Pancreas (tissue), 10 donors: ENCODE data around the gene SLC35A1. TPM values are rescaled to one million over a fixed set of nuclear protein-coding genes. Genes with fewer than 3 reads are reported as not detected.
A peak's percentile ranks its signal among the peaks of the same experiment; 100 is the strongest.

Experiments
- ATAC-seq, 4 donors: fragments of 200-7000 bp; cut with Tn5 transposase; one replicate each; pipeline versions ENCODE4 v1.8.0 to v1.9.1; 2020; ENCODE audit warnings: mild to moderate bottlenecking in 4 of 4, moderate library complexity in 4 of 4
- DNase-seq, 6 donors: peaks; one replicate each; pipeline ENCODE4 v3.0.0-alpha.2; 2020
- FAIRE-seq: peaks from 2 replicates; lab custom pipeline; 2012; peaks lifted over from hg19 to GRCh38; lab: Jason Lieb, UNC
- H3K27ac ChIP-seq, 4 donors: fragments of 200-600 bp; sonication (generic); 1 replicate in 3 of 4; 2 replicates in 1 of 4; pipeline versions ENCODE4 v1.5.0 to v1.8.0; 2020
- H3K27me3 ChIP-seq, 4 donors: fragments of 200-600 bp; one replicate each; pipeline ENCODE4 v1.8.0; 2021
- H3K36me3 ChIP-seq, 3 donors: fragments of 200-600 bp; sonication (generic) in 1 of 3; one replicate each; pipeline versions ENCODE4 v1.5.0 to v1.8.0; 2020 to 2021
- H3K4me1 ChIP-seq, 3 donors: fragments of 200-600 bp; one replicate each; pipeline ENCODE4 v1.8.0; 2021
- H3K4me3 ChIP-seq, 4 donors: fragments of 200-600 bp; sonication (generic) in 2 of 4; one replicate each; pipeline versions ENCODE4 v1.5.0 to v1.8.0; 2020 to 2021
- H3K9me3 ChIP-seq, 4 donors: fragments of 200-600 bp; one replicate each; pipeline ENCODE4 v1.8.0; 2021
- CTCF ChIP-seq, 4 donors: fragments of 200-600 bp; sonication (generic) in 3 of 4; IDR thresholded peaks; one replicate each; pipeline versions ENCODE4 v1.5.0 to v1.8.0; 2021; ENCODE audit warnings: antibody characterized with exemption in 4 of 4
- WGBS, 2 donors: extraction: QIAGEN DNeasy Blood & Tissue Kit; methylation state at CpG; one replicate each; pipeline ENCODE4 v1.1.7; 2013; 5-methylcytosine and 5-hydroxymethylcytosine counted together
- intact Hi-C, 3 donors: fragments of 100-400 bp; cut with DNase I; formaldehyde crosslinking; loops; one replicate each; pipeline versions ENCODE4 v1.11.1 to v1.14.2; 2022
- polyA plus RNA-seq, 2 donors: library from polyadenylated mRNA; stranded (reverse); fragments of 200-250 nt; gene quantifications; one replicate each; pipeline ENCODE4 v1.2.3, GENCODE V29; 2013
- total RNA-seq, 6 donors: library from RNA; stranded (reverse); fragmentation: NEBNext Ultra II Directional in 4 of 6; extraction: Animal tissue kit (Norgen Biotek cat#: 25700) in 4 of 6; gene quantifications; one replicate each; pipeline versions ENCODE4 v1.2.1 to v1.2.4, GENCODE V29; 2021 to 2023
- donor health status: healthy with polysubstance abuse.
- donor health status: DM: no; HTN: no; CAD: no; lungs with moderate emphysema.
- donor health status: DM: no; HTN: no; CAD: no.
- donor health status: control.
- donor health status: control.
- donor health status: Bipolar disorder and iron deficiency.
- donor health status: DM: yes; HTN: yes; CAD: no.
- donor health status: DM: no; HTN: no; CAD: no.
- donor health status: DM: no; HTN: no; CAD: no.
- donor health status: DM: yes; HTN: yes; CAD: no.

Gene SLC35A1
- total and polyA plus RNA-seq, 8 donors: 5.4 to 15.2 (median 7.7) TPM

GRCh38 chr6:87436435-87436834 lies 36.3 kb upstream of the SLC35A1 start:
- Histone ChIP-seq H3K9me3 (no peaks in the 10 kb centered on the region), H3K4me1 (no peaks in the 10 kb centered on the region), H3K27ac (no peak overlapping the region), H3K36me3 (no peaks in the 10 kb centered on the region), H3K4me3 (no peak overlapping the region), H3K27me3 (no peaks in the 10 kb centered on the region)
- ATAC-seq: peak in 3 of 4 donors; percentile 70 to 89 (median 72)
- DNase-seq: peak in 3 of 6 donors; percentile 13 to 31 (median 30)
- intact Hi-C loops: no loop called here
- WGBS, 2 donors: 9 to 10% methylated on average over 4 of the region's 4 CpGs
- TF ChIP-seq CTCF (IDR thresholded peaks at IDR 0.05): no peak
- no peak for FAIRE-seq

- FAIRE-seq (no peak), DNase-seq (no peak), ATAC-seq (no peak)
- Histone ChIP-seq H3K4me1 (no peaks in the 10 kb centered on the region), H3K27ac (no peak overlapping the region), H3K9me3 (no peaks in the 10 kb centered on the region), H3K36me3 (no peaks in the 10 kb centered on the region), H3K27me3 (no peaks in the 10 kb centered on the region), H3K4me3 (no peak overlapping the region)
- no peak for TF ChIP-seq CTCF (IDR thresholded peaks at IDR 0.05)
- WGBS, 2 donors: 57 to 75% methylated on average over 5 of the region's 5 CpGs
- intact Hi-C loops: no loop called here
These were observed 31.1 kb upstream of the SLC35A1 start for GRCh38 chr6:87441711-87442110.

DNA sequence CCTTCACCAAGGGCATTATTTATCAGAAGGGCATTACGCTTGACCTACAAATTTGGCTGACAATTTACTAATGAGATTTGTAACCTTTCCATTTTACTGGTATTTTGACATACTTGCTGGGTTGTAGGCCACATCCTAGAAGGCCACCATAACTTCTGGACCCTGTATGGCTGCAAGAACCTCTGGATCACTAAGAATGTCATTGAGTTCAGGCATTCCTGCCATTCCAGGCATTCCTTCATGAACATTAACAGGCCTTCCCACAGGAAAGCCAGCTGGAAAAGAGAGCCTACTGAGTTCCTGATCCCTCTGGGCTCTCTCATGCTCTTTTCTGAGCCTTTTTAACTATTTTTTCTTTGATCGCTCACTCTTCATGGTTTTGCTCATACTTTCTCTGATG lies 28.4 kb upstream of the SLC35A1 start:
- H3K4me1 ChIP-seq: no peaks in the 10 kb centered on the region
- no peak for DNase-seq
- no peak for ATAC-seq
- H3K36me3 ChIP-seq: no peaks in the 10 kb centered on the region
- no peak overlapping the region for H3K4me3 ChIP-seq
- no peak for FAIRE-seq
- no peaks in the 10 kb centered on the region for H3K9me3 ChIP-seq
- intact Hi-C loops: no loop called here
- TF ChIP-seq CTCF (IDR thresholded peaks at IDR 0.05): no peak
- H3K27me3 ChIP-seq: no peaks in the 10 kb centered on the region
- H3K27ac ChIP-seq: no peak overlapping the region
- WGBS, 2 donors: 93 to 96% methylated on average over 2 of the region's 2 CpGs

GRCh38 chr6:87465051-87465450 lies 7.7 kb upstream of the SLC35A1 start:
- Histone ChIP-seq H3K9me3 (no peaks in the 10 kb centered on the region), H3K27me3 (no peaks in the 10 kb centered on the region), H3K36me3 (no peaks in the 10 kb centered on the region), H3K27ac (no peak overlapping the region), H3K4me3 (no peak overlapping the region), H3K4me1 (no peaks in the 10 kb centered on the region)
- DNase-seq: no peak
- no peak for ATAC-seq
- TF ChIP-seq CTCF (IDR thresholded peaks at IDR 0.05): no peak
- no peak for FAIRE-seq
- intact Hi-C loops: no loop called here
- 87 to 94% methylated on average over 2 of the region's 2 CpGs for WGBS, 2 donors

GRCh38 chr6:87473419-87473903 lies 687 bp downstream of the SLC35A1 start:
- Histone ChIP-seq H3K27ac (peak overlapping the region; percentile 70 to 88 (median 81)), H3K27me3 (no peaks in the 10 kb centered on the region), H3K4me3 (peak overlapping the region; percentile 77 to 88 (median 86)), H3K4me1 (peaks cover 4 to 8% (median 7%) of the 10 kb centered on the region in 3 donors), H3K9me3 (no peaks in the 10 kb centered on the region), H3K36me3 (no peaks in the 10 kb centered on the region)
- DNase-seq (peak in 1 of 6 donors; percentile 17), FAIRE-seq (no peak), ATAC-seq (peak; percentile 70 to 86 (median 80))
- intact Hi-C loops: no loop called here
- WGBS, 2 donors: 0 to 1% methylated on average over 15 of the region's 15 CpGs
- no peak for TF ChIP-seq CTCF (IDR thresholded peaks at IDR 0.05)
